IMR-90 (cell line): ENCODE data around the gene SURF6.

Experiments used
- BHLHE40 ChIP-seq: fragments of 150-350 bp; IDR thresholded peaks from 2 replicates; pipeline ENCODE4 v1.6.1; 2016; ENCODE audit warnings: mild to moderate bottlenecking, low read depth, low read length
- CEBPB ChIP-seq: IDR thresholded peaks from 2 replicates; pipeline ENCODE4 v1.6.1; 2012; ENCODE audit warnings: low read depth, low read length, improper control_type of control experiment
- CTCF ChIP-seq: conservative IDR thresholded peaks from 2 replicates; pipeline ENCODE4 v1.5.1; 2012; ENCODE audit warnings: mild to moderate bottlenecking, low read depth, low read length, improper control_type of control experiment
- FOS ChIP-seq: fragments of 150-350 bp; IDR thresholded peaks from 2 replicates; pipeline ENCODE4 v1.6.1; 2016; ENCODE audit warnings: low read depth, low read length
- MAFK ChIP-seq: IDR thresholded peaks from 2 replicates; pipeline ENCODE4 v1.6.1; 2012; ENCODE audit warnings: low read depth, low read length, improper control_type of control experiment
- POLR2A ChIP-seq: IDR thresholded peaks from 2 replicates; pipeline ENCODE4 v1.6.1; 2012; ENCODE audit warnings: mild to moderate bottlenecking, low read depth, low read length
- RAD21 ChIP-seq: IDR thresholded peaks from 2 replicates; pipeline ENCODE4 v1.6.1; 2012; ENCODE audit warnings: low read length, improper control_type of control experiment
- RFX5 ChIP-seq: IDR thresholded peaks from 2 replicates; pipeline ENCODE4 v1.8.0; 2012; ENCODE audit warnings: low read depth, mild to moderate bottlenecking, low read length, moderate library complexity
- USF2 ChIP-seq: fragments of 150-350 bp; IDR thresholded peaks from 2 replicates; pipeline ENCODE4 v1.6.1; 2017; ENCODE audit warnings: mild to moderate bottlenecking, antibody characterized with exemption, low read length, low read depth

- TF ChIP-seq CTCF (no peak), RFX5 (no peak), BHLHE40 (no peak), POLR2A (no peak), RAD21 (no peak), USF2 (no peak), FOS (no peak), CEBPB (no peak), MAFK (no peak)
These were observed 9.0 kb upstream of the SURF6 start for GRCh38 chr9:133344979-133345378.
